Activated effector memory CD4-positive, alpha-beta T cell treated with anti-CD3 and anti-CD28 coated beads, Interleukin-2, amount 50 U/mL, for 16 hours (primary cell): ENCODE data around the gene FMO3.

ENCODE experiments used
- DNase-seq: peaks from one replicate; pipeline ENCODE4 v3.0.0-alpha.2; 2020

The FMO3 gene

DNA sequence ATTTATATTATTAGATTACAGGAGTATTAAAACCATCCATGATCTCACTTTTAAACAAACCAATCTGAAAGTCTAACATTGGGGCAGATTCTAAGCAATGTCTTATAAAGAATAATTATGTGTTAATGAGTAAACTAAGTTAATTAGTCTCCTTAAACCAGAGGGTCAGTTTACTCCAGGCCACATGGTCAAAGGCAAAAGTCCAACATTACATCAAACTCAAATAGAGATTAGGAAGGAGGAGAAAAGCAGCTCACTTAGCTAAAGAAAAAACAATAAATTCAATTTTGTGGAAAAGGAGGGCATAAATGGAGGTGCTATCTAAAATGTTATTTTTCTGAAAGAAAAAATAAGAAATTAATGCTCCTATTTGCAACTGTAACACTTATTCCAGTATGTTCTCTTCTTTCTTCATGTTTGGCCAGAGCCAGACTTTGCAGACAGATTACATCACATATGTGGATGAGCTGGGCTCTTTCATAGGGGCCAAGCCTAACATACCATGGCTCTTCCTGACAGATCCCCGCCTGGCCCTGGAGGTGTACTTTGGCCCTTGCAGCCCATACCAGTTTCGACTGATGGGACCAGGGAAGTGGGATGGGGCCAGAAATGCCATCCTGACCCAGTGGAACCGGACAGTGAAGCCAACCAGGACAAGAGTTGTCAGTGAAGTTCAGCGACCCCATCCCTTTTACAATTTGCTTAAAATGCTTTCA is 70.1 kb downstream of the FMO3 start:
- DNase-seq, result no peak

DNA sequence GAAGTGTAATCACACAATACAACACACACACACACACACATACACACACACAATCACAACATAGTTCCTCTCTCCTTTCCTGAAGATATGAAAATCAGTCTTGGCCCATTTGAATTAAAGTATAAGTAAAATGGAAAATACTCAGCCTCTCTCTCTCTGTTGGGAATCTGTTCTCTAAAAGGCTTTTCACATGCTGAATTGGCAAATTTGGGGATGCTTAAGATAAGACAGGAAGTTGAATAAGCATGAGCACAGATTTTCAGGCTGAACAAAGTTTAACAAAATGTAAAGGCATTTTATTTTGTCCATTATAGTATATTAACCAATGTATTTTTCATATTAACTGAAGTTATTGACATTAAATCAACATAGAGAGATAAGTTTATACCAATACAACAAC is 70.7 kb downstream of the FMO3 start:
- no peak for DNase-seq

DNA sequence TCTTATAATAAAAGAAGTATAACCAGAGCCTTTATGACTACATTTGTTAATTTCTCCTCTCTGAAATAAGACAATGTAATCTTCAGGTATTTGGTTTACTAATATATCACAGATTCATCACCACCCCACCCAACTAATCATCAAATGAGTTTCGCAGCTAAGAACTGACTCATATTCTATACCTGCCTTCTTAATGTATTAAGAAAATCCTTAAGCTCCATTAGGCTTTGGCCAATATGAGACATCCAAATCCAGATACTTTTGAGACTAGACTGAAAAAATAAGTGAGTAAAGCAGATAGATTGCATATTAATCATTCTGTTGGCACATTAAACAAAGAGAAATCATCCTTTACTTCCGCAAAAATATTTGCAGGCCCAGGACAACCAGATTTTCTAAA is 75.7 kb downstream of the FMO3 start:
- DNase-seq, result no peak
